SU-DHL-6 (cell line): Measurements from ENCODE around the gene RELL1.

ENCODE experiments used
- EZH2phosphoT487 ChIP-seq: fragments of 200-600 bp; sonication (generic), shearing (Covaris generic); conservative IDR thresholded peaks from 2 replicates; pipeline ENCODE4 v1.6.1; 2018; ENCODE audit warnings: mild to moderate bottlenecking, antibody characterized with exemption, low read length, moderate library complexity, mixed read lengths
- TF ChIP-seq, protein P1 (sequence below): fragments of 200-600 bp; sonication (generic); IDR thresholded peaks from one replicate; pipeline ENCODE4 v1.5.1; 2017; ENCODE audit warnings: antibody characterized with exemption, mild to moderate bottlenecking, low read length, moderate library complexity; ENCODE audit not compliant: insufficient read depth, poor library complexity, severe bottlenecking

DNA sequence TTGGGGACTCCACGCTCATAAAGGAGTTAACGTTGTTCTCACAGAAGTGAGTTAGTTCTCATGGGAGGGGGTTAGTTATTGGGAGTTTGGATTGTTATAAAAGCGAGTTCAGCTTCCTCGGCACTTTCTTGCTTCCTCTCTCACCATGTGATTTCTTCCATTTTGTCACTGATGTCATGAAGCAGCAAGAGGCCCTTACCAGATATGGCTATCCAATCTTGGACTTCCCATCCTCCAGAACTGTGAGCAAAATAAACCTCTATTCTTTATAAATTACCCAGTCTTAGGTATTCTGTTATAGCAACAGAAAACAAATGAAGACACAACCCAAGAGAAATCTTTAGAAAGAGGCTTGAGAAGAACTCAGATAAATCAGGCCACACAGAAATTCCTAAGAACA, 29.5 kb downstream of the RELL1 start:
- TF ChIP-seq, protein P1, sequence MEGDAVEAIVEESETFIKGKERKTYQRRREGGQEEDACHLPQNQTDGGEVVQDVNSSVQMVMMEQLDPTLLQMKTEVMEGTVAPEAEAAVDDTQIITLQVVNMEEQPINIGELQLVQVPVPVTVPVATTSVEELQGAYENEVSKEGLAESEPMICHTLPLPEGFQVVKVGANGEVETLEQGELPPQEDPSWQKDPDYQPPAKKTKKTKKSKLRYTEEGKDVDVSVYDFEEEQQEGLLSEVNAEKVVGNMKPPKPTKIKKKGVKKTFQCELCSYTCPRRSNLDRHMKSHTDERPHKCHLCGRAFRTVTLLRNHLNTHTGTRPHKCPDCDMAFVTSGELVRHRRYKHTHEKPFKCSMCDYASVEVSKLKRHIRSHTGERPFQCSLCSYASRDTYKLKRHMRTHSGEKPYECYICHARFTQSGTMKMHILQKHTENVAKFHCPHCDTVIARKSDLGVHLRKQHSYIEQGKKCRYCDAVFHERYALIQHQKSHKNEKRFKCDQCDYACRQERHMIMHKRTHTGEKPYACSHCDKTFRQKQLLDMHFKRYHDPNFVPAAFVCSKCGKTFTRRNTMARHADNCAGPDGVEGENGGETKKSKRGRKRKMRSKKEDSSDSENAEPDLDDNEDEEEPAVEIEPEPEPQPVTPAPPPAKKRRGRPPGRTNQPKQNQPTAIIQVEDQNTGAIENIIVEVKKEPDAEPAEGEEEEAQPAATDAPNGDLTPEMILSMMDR = no peak
- TF ChIP-seq EZH2phosphoT487 = no peak
